22Rv1 (cell line): ENCODE results near the gene PTK7.
"Not testable (repeated sequence)": the region's sequence is repeated elsewhere in the genome, so short reads cannot be mapped to it uniquely, and the experiment has no call there.

ENCODE experiments used
- H3K27ac ChIP-seq: fragments of 450-650 bp; 2 replicates; pipeline ENCODE4 v1.5.1; 2017
- CTCF ChIP-seq: fragments of 450-650 bp; IDR thresholded peaks from 2 replicates; pipeline ENCODE4 v1.5.1; 2017; ENCODE audit warnings: mild to moderate bottlenecking
- ZFX ChIP-seq: fragments of 450-650 bp; IDR thresholded peaks from 2 replicates; pipeline ENCODE4 v1.6.1; 2017; ENCODE audit warnings: antibody characterized with exemption, borderline replicate concordance

Gene PTK7

GRCh38 chr6:43107344-43108062 is 31.4 kb downstream of the PTK7 start:
- no peak overlapping the region for H3K27ac ChIP-seq
- no peak for TF ChIP-seq ZFX

GRCh38 chr6:43113431-43114260 is 37.5 kb downstream of the PTK7 start:
- no peak overlapping the region for H3K27ac ChIP-seq
- no peak for TF ChIP-seq ZFX
- TF ChIP-seq CTCF = no peak

GRCh38 chr6:43115365-43115764 is 39.3 kb downstream of the PTK7 start:
- H3K27ac ChIP-seq = no peak overlapping the region
- TF ChIP-seq CTCF (no peak), ZFX (no peak)

GRCh38 chr6:43117466-43117865 is 41.4 kb downstream of the PTK7 start:
- H3K27ac ChIP-seq = not testable (repeated sequence)

GRCh38 chr6:43119482-43119881 is 43.4 kb downstream of the PTK7 start:
- H3K27ac ChIP-seq = no peak overlapping the region
- TF ChIP-seq CTCF = no peak
- no peak for TF ChIP-seq ZFX

- no peak overlapping the region for H3K27ac ChIP-seq
- TF ChIP-seq CTCF (no peak), ZFX (no peak)
These were observed 44.1 kb downstream of the PTK7 start for GRCh38 chr6:43120101-43120763.

- no peak overlapping the region for H3K27ac ChIP-seq
- TF ChIP-seq ZFX (no peak), CTCF (no peak)
These were observed 45.1 kb downstream of the PTK7 start for GRCh38 chr6:43120944-43121913.
